ENCODE results near the gene FMN2. TPM values are rescaled to one million over a fixed set of nuclear protein-coding genes. Genes with fewer than 3 reads are reported as not detected.

The FMN2 gene
- total and polyA plus RNA-seq, 4 donors: 17.1 to 78.7 (median 46.5) TPM

DNA sequence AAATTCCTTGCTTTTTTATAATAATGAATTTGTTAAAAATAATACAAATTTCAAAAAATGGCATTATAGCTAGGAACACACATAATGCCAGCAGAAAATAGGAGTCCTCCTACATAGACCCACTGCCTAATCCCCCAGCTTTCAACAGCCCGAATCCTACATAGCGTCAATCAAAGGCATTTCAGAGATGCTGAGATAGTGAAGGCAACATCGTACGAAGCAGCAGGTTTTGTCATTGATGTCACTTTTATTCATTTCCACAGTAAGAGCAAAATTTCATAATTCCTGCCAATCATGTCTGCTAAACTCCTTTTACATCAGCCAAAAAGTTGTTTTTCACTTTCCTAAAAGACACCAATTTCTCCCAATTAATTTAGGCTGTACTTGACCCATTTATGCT is 426.2 kb downstream of the FMN2 start:
- H3K4me1 ChIP-seq (ENCODE audit: control insufficient read depth, insufficient read depth, low read length): no peaks in the 10 kb centered on the region
- no peak overlapping the region for H3K4me3 ChIP-seq (ENCODE audit: low read depth, low read length)
- WGBS (ENCODE audit: insufficient coverage): 92% methylated on average over 2 of the region's 4 CpGs
- H3K36me3 ChIP-seq (ENCODE audit: control insufficient read depth, insufficient read depth, low read length): no peaks in the 10 kb centered on the region
- no peaks in the 10 kb centered on the region for H3K9me3 ChIP-seq (ENCODE audit: control insufficient read depth, insufficient read depth, low read length)
- no peaks in the 10 kb centered on the region for H3K27me3 ChIP-seq (ENCODE audit: control insufficient read depth, insufficient read depth, low read length)
- H3K27ac ChIP-seq (ENCODE audit: low read depth, low read length): no peak overlapping the region
- DNase-seq (ENCODE audit: low read depth in 4 of 6, low spot score in 6 of 6): no peak

DNA sequence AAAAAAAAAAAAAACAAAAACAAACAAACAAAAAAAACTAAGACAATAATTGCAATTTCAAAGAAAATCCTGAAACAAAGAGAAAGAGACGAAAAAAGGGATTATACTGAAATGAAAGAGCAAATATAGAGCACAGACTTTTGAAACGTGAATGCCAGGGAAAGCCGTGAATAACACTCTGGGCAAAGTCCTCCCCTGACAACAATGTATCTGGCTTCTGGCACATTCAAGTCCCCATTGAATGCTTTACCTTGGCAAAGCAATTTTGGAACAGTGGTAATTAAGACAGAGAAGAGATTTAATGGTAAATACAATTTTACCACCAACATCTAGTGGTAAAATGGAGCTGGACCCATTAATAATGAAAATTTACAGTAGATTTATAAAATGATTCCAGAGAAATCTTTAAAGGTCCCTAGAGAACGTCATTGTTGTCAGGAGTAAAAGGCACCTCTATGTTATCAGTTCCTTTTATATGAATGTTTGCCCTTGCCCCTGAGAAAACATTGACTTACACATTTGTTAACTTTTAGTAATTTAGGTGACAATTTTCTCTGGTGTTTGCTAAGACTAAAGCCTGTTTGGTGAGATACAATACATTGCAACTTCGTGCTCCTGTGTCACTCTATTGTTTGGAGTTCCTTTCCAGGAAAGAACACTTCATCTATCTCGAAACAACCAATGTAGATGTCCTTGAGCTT is 430.6 kb downstream of the FMN2 start:
- WGBS (ENCODE audit: insufficient coverage): no CpG with 5 or more reads among the region's 6 CpGs
- H3K4me3 ChIP-seq (ENCODE audit: low read depth, low read length): no peak overlapping the region
- peak in 1 of 6 donors; percentile 65 for DNase-seq (ENCODE audit: low read depth in 4 of 6, low spot score in 6 of 6)

DNA sequence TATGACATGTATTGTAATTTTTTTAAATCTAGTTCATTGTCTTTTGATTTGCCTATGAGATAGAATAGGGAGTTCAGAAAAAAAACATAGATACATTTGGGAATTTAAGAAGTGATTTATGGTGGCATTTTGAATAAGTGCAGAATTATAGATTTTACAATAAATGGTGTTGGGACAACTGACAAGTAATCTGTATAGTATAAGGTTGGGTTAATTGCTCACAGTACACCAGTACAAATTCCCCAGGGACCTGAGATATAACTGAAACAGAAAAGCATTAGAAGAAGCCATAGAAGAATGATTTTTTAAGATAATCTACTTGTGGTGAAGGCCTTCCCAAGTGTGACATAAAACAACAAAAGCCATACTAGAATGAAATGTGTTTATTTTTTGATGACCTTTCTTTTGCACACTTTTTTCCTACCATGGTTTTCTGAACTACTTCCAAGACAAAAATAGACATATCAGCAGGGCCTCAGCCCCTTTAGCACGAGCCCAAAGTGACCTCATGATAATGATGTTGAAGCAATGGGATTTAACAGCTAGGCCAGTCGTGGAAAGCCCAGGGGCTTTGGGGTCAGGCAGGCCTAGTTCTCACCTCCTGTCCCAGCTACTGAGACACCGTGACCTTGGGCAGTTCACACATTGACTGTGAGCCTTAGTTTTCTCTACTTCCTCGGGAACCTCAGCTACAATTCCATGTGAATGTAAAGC is 432.8 kb downstream of the FMN2 start:
- Histone ChIP-seq H3K9me3 (ENCODE audit: control insufficient read depth, insufficient read depth, low read length) (no peaks in the 10 kb centered on the region), H3K27me3 (ENCODE audit: control insufficient read depth, insufficient read depth, low read length) (no peaks in the 10 kb centered on the region), H3K36me3 (ENCODE audit: control insufficient read depth, insufficient read depth, low read length) (no peaks in the 10 kb centered on the region), H3K4me1 (ENCODE audit: control insufficient read depth, insufficient read depth, low read length) (no peaks in the 10 kb centered on the region), H3K27ac (ENCODE audit: low read depth, low read length) (no peak overlapping the region), H3K4me3 (ENCODE audit: low read depth, low read length) (no peak overlapping the region)
- DNase-seq (ENCODE audit: low read depth in 4 of 6, low spot score in 6 of 6): no peak
- 86% methylated on average over 4 of the region's 4 CpGs for WGBS (ENCODE audit: insufficient coverage)

More for the DNA sequence above, 430.6 kb downstream of the FMN2 start:
- Histone ChIP-seq H3K4me1 (ENCODE audit: control insufficient read depth, insufficient read depth, low read length) (no peaks in the 10 kb centered on the region), H3K36me3 (ENCODE audit: control insufficient read depth, insufficient read depth, low read length) (no peaks in the 10 kb centered on the region), H3K9me3 (ENCODE audit: control insufficient read depth, insufficient read depth, low read length) (no peaks in the 10 kb centered on the region), H3K27ac (ENCODE audit: low read depth, low read length) (no peak overlapping the region), H3K27me3 (ENCODE audit: control insufficient read depth, insufficient read depth, low read length) (no peaks in the 10 kb centered on the region)

Small RNA genes within 50 kb of the gene (small RNA-seq; reads per million reads assigned to genes)
- gene RF00019 (ENCODE audit: low replicate concordance): not detected

All from spinal cord (tissue), 10 donors.